ENCODE results near the gene CLTC. TPM values are rescaled to one million over a fixed set of nuclear protein-coding genes. Genes with fewer than 3 reads are reported as not detected.

Gene CLTC
- total and polyA plus RNA-seq, 10 of the 15 experiments (the other 5 are each of a cell fraction or from before 2014, with no cell fraction given), result 77.5 to 188 (median 129) TPM

- TF ChIP-seq CBFB (IDR thresholded peaks at IDR 0.05; ENCODE audit: low read depth) (no peak), POLR2A (IDR thresholded peaks at IDR 0.05; ENCODE audit: low read depth, low read length) (no peak), DPF2 (IDR thresholded peaks at IDR 0.05) (no peak)
These were observed 50.2 kb downstream of the CLTC start (continued) for GRCh38 chr17:59669944-59670343.

- Histone ChIP-seq H2AFZ (ENCODE audit: control insufficient read depth, low read depth, low read length) (no peak overlapping the region), H3K4me1 (ENCODE audit: control insufficient read depth, insufficient read depth, low read length) (peaks cover 8% of the 10 kb centered on the region), H3K9me3 (replicated peaks; ENCODE audit: control insufficient read depth, insufficient read depth, low read length) (no peaks in the 10 kb centered on the region), H3K27ac (ENCODE audit: control insufficient read depth, insufficient read depth) (no peak overlapping the region; the same call in 1 of the 2 replicates), H3K4me2 (ENCODE audit: control insufficient read depth, insufficient read depth) (no peak overlapping the region), H3K36me3 (ENCODE audit: control insufficient read depth in 2 of 2, insufficient read depth in 2 of 2, low read length in 1 of 2) (peaks cover 6 to 38% of the 10 kb centered on the region in 2 experiments), H4K20me1 (ENCODE audit: control insufficient read depth, insufficient read depth) (no peaks in the 10 kb centered on the region), H3K79me2 (ENCODE audit: control insufficient read depth, insufficient read depth, low read length) (peaks cover 6% of the 10 kb centered on the region), H3K27me3 (replicated peaks in 1 of 2; ENCODE audit: control insufficient read depth in 2 of 2, insufficient read depth in 2 of 2, low read length in 1 of 2) (no peaks in the 10 kb centered on the region), H3K9ac (ENCODE audit: control insufficient read depth, insufficient read depth, low read length) (no peak overlapping the region), H3K4me3 (no peak overlapping the region)
- BruUV-seq (replicated peaks), result no TSS peak
- no peak for TF ChIP-seq SREBF2 (IDR thresholded peaks at IDR 0.05; ENCODE audit: low read length)
- TF ChIP-seq BCLAF1 (IDR thresholded peaks at IDR 0.05), result no peak
- TF ChIP-seq CREB1 (IDR thresholded peaks at IDR 0.05; ENCODE audit: low read depth), result no peak
- DNase-seq (ENCODE audit: low read depth, low spot score), result no peak
- intact Hi-C loops (cut with micrococcal nuclease; ENCODE audit: unreplicated experiment), result loop anchor here (10.0 kb wide), 1 partner anchor 147 kb away; no protein-coding TSS in a partner anchor
- ATAC-seq, result no peak; the same call in 2 of the 3 replicates
- POLR2A ChIA-PET, result interaction anchor here (1.5 to 2.6 kb wide), 2 partner anchors 49 to 51 kb away, joined by 8 to 23 read pairs; partner anchors contain the start of gene CLTC
- SMC1A ChIA-PET (ENCODE audit: uncharacterized antibody, unreplicated experiment), result interaction anchor here (1.0 to 5.8 kb wide), 9 partner anchors 11 to 188 kb away, joined by 3 to 70 read pairs (median 20); partner anchors contain the start of gene CLTC
- WGBS (ENCODE audit: insufficient coverage, insufficient replicate concordance, low lambda C conversion rate, missing lambda C conversion rate), result 14% methylated on average over 1 of the region's 1 CpG
- in situ Hi-C loops (cut with MboI), result no loop called here
- no peak for FAIRE-seq
- RAD21 ChIA-PET (ENCODE audit: unreplicated experiment), result interaction anchor here (1.4 to 3.4 kb wide), 4 partner anchors 16 to 53 kb away, joined by 6 to 29 read pairs (median 18); partner anchors contain the start of gene CLTC
- CTCF ChIA-PET, result interaction anchor here (0.7 to 3.7 kb wide), 10 partner anchors 15 to 188 kb away, joined by 3 to 11 read pairs (median 4); partner anchors contain the start of gene CLTC
These were observed 51.7 kb downstream of the CLTC start for GRCh38 chr17:59671386-59671785.
